ENCODE results near the gene IL23R. TPM values are rescaled to one million over a fixed set of nuclear protein-coding genes. Genes with fewer than 3 reads are reported as not detected.
"Not testable (repeated sequence)": the region's sequence is repeated elsewhere in the genome, so short reads cannot be mapped to it uniquely, and the experiment has no call there.

IL23R gene
- total RNA-seq, 4 donors from 2014 or later: not detected

DNA sequence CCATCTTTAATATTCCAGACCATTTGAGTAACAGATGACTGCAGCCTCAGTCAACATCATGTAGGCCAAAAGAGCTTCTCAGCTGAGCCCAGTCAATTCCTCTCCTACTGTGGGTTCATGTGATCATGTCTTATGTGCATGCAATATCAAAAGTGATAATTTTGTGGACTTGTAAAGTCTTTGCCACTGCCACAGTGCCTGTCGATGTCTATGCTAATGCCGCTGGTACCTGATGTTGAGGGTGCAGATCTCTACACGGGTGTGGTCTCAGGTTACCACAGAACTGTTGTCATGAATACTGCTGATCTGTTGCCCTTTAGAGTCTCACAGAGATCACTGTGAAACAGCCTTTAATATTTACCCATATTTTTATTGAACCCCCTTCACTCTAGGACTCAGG lies 20.2 kb upstream of the IL23R start:
- intact Hi-C loops (cut with DNase I; ENCODE audit: low total_unique reads) (loop anchor here (5.0 kb wide), 1 partner anchor 94 kb away; the partner anchor contains the start of gene SLC35D1), in situ Hi-C loops (cut with MboI; ENCODE audit: low sequenced_read_pairs in 4 of 4) (loop anchor here (5.0 to 10.0 kb wide), 5 partner anchors 151 to 384 kb away; no protein-coding TSS in a partner anchor)
- H3K36me3 ChIP-seq: no peaks in the 10 kb centered on the region
- ATAC-seq (no peak), DNase-seq (no peak)
- no peaks in the 10 kb centered on the region for H3K4me1 ChIP-seq
- H3K4me3 ChIP-seq: no peak overlapping the region
- no peaks in the 10 kb centered on the region for H3K9me3 ChIP-seq
- no peak overlapping the region for H3K27ac ChIP-seq
- no peaks in the 10 kb centered on the region for H3K27me3 ChIP-seq
- TF ChIP-seq POLR2A (IDR thresholded peaks at IDR 0.05): no peak
- TF ChIP-seq, protein P1, sequence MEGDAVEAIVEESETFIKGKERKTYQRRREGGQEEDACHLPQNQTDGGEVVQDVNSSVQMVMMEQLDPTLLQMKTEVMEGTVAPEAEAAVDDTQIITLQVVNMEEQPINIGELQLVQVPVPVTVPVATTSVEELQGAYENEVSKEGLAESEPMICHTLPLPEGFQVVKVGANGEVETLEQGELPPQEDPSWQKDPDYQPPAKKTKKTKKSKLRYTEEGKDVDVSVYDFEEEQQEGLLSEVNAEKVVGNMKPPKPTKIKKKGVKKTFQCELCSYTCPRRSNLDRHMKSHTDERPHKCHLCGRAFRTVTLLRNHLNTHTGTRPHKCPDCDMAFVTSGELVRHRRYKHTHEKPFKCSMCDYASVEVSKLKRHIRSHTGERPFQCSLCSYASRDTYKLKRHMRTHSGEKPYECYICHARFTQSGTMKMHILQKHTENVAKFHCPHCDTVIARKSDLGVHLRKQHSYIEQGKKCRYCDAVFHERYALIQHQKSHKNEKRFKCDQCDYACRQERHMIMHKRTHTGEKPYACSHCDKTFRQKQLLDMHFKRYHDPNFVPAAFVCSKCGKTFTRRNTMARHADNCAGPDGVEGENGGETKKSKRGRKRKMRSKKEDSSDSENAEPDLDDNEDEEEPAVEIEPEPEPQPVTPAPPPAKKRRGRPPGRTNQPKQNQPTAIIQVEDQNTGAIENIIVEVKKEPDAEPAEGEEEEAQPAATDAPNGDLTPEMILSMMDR (IDR thresholded peaks at IDR 0.05 in 4 of 5, conservative IDR thresholded peaks at IDR 0.05 in 1 of 5): no peak

DNA sequence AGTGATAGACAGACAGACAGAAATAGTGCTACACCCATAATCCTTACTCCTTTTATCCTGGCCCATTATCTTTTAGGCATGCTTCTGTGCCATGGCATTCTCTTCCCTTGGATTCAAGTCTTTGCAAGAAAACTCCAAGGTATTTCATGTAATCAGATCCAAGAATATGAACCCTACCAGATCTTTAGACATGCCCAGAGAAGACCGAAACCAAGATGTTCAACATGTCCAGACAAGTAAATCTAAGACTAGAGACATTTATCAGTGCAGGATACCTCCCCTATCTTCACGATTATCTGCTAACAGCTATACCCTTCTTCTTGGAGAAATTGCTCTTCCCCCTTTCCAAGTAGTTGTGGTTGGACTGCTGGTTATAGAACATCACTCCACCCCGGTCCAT lies 19.7 kb upstream of the IL23R start:
- Histone ChIP-seq H3K9me3 (no peaks in the 10 kb centered on the region), H3K27me3 (no peaks in the 10 kb centered on the region), H3K36me3 (no peaks in the 10 kb centered on the region), H3K27ac (no peak overlapping the region), H3K4me1 (no peaks in the 10 kb centered on the region), H3K4me3 (no peak overlapping the region)
- intact Hi-C loops (cut with DNase I; ENCODE audit: low total_unique reads): loop anchor here (5.0 kb wide), 1 partner anchor 94 kb away; the partner anchor contains the start of gene SLC35D1
- in situ Hi-C loops (cut with MboI; ENCODE audit: low sequenced_read_pairs in 4 of 4): loop anchor here (5.0 to 10.0 kb wide), 5 partner anchors 152 to 384 kb away; no protein-coding TSS in a partner anchor
- ATAC-seq (no peak), DNase-seq (no peak)
- TF ChIP-seq POLR2A (IDR thresholded peaks at IDR 0.05): no peak
- TF ChIP-seq, protein P1 (IDR thresholded peaks at IDR 0.05 in 4 of 5, conservative IDR thresholded peaks at IDR 0.05 in 1 of 5): no peak

DNA sequence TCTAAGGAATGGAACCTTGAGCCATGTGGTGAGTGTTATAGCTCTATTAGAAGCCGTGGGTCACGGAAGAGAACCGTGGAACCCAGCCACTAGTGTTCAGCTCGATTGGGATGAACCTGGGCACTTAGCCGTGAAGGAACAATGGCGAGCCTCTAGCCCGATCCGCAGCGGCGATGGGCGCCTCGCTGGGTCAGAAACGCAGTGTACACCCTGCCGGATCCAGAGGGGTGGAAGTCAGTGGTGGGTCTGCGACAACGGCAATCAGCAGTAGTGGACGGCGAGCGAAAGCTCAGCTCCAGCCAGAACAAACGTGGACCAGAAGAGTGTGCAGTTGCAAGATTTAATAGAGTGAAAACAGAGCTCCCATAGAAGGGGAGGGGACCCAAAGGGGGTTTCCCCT lies 18.3 kb upstream of the IL23R start:
- H3K4me1 ChIP-seq, H3K9me3 ChIP-seq, H3K27ac ChIP-seq, ATAC-seq, H3K4me3 ChIP-seq, DNase-seq, H3K27me3 ChIP-seq, H3K36me3 ChIP-seq: not testable (repeated sequence)
- intact Hi-C loops (cut with DNase I; ENCODE audit: low total_unique reads): loop anchor here (5.0 kb wide), 1 partner anchor 96 kb away; the partner anchor contains the start of gene SLC35D1
- in situ Hi-C loops (cut with MboI; ENCODE audit: low sequenced_read_pairs in 4 of 4): loop anchor here (5.0 to 10.0 kb wide), 5 partner anchors 153 to 386 kb away; no protein-coding TSS in a partner anchor

DNA sequence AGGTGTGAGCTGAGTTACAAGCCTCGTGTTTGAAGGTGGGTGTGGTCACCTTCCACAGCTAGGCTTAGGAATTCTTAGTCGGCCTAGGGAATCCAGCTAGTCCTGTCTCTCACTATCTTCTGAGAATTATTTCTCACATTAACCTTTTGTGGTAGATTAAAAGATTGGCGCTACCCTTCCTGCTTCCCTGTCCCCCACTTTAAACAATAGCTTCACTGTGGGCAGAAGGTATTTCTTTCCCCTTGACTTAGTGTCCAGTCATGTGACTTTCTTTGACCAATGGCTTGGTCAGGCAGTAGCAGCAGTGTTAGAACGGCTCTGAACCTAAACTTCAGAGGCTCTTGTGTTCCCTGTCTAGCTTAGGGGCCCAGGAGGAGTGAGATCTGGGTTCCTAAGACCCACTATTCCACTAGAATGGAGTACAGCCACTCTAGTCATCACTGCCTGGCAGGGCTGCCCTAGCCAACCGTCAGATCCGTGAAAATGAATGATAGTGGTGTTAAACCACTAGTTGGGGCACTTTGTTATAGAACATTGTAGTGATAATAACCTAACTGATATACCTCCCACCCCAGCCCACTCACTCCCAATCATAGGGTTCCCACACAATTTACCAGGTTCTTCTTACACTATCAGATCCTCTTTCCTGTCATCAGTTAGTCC lies 17.6 kb upstream of the IL23R start:
- intact Hi-C loops (cut with DNase I; ENCODE audit: low total_unique reads) (loop anchor here (1.0 to 5.0 kb wide), 3 partner anchors 96 to 383 kb away; partner anchors contain the start of gene SLC35D1), in situ Hi-C loops (cut with MboI; ENCODE audit: low sequenced_read_pairs in 4 of 4) (loop anchor here (5.0 to 10.0 kb wide), 5 partner anchors 154 to 386 kb away; no protein-coding TSS in a partner anchor)
- Histone ChIP-seq H3K4me3 (no peak overlapping the region), H3K27me3 (no peaks in the 10 kb centered on the region), H3K4me1 (no peaks in the 10 kb centered on the region), H3K9me3 (no peaks in the 10 kb centered on the region), H3K27ac (no peak overlapping the region), H3K36me3 (no peaks in the 10 kb centered on the region)
- peak in 1 of 2 donors; percentile 43 for ATAC-seq
- no peak for DNase-seq
- no peak for TF ChIP-seq POLR2A (IDR thresholded peaks at IDR 0.05)
- TF ChIP-seq, protein P1 (IDR thresholded peaks at IDR 0.05 in 4 of 5, conservative IDR thresholded peaks at IDR 0.05 in 1 of 5): no peak

DNA sequence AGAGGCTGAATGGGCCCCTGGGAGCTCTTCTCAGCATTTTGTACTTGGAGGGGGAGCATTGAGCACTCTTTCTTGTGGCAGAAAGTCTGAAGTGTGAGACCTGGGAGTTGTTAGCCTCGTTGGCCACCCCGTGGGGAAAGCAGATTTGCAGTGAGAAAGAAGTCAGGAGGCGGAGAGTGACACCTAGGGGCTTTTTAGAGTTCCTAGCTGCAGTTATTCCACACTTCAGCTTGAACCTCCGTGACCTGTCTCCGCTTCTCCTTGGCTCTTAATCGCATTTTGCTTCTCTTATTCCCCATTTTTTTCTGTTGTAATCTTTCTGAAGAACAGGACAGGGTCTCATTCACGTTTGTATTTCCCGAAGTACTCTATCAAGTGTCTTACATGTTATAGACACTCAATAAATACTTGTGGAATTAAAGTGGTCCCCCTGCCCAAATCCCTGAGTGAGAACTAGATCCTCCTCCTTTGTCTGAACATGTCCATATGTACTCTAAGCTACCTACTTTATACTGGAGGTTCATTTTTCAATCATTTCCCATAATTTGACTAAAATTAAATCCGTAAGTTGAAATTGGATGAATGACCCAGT lies 17.0 kb upstream of the IL23R start:
- no peak for TF ChIP-seq POLR2A (IDR thresholded peaks at IDR 0.05)
- TF ChIP-seq, protein P1 (IDR thresholded peaks at IDR 0.05 in 4 of 5, conservative IDR thresholded peaks at IDR 0.05 in 1 of 5): peak; percentile 63 to 90 (median 77)
- Histone ChIP-seq H3K4me1 (no peaks in the 10 kb centered on the region), H3K4me3 (no peak overlapping the region), H3K9me3 (no peaks in the 10 kb centered on the region), H3K27me3 (no peaks in the 10 kb centered on the region), H3K27ac (no peak overlapping the region), H3K36me3 (no peaks in the 10 kb centered on the region)
- intact Hi-C loops (cut with DNase I; ENCODE audit: low total_unique reads): loop anchor here (1.0 to 5.0 kb wide), 3 partner anchors 97 to 384 kb away; partner anchors contain the start of gene SLC35D1
- peak; percentile 91 to 99 for ATAC-seq
- peak; percentile 37 to 62 for DNase-seq
- in situ Hi-C loops (cut with MboI; ENCODE audit: low sequenced_read_pairs in 4 of 4): loop anchor here (5.0 to 10.0 kb wide), 5 partner anchors 154 to 387 kb away; no protein-coding TSS in a partner anchor

All from gastrocnemius medialis (tissue), 4 donors.